ENCODE data around the gene TAF4.

DNA sequence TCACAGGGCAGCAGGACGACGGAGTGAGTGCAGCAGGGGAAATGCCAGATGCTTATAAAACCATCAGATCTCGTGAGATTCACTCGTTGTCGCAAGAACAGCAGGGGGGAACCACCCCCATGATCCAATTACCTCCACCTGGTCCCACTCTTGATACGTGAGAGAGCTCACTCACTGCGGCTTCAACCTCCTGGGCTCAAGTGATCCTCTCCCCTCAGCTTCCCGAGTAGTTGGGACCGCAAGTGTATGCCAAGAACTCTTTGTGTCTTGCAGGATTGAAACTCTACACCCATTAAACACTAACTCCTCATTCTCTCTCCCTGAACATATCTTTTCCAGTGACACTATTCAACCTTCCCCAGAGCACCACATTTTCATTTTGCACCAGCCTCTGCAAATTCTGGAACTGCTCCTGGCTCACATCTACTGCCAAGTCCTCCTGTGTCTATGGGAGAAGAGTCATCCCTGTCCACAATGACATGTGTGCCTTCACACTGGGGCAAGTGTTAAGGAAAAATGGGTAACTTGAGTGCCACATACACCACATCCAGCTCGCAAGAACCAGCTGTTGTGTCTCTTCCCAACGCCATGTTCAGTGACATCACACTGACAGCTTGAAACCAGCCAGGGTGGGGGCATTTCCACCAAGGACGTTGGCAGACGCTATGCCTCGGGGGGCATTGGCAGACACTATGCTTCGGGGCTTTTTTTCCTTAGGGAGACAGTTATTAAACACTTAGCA is 14.7 kb upstream of the TAF4 start:
- TF ChIP-seq, protein P1, sequence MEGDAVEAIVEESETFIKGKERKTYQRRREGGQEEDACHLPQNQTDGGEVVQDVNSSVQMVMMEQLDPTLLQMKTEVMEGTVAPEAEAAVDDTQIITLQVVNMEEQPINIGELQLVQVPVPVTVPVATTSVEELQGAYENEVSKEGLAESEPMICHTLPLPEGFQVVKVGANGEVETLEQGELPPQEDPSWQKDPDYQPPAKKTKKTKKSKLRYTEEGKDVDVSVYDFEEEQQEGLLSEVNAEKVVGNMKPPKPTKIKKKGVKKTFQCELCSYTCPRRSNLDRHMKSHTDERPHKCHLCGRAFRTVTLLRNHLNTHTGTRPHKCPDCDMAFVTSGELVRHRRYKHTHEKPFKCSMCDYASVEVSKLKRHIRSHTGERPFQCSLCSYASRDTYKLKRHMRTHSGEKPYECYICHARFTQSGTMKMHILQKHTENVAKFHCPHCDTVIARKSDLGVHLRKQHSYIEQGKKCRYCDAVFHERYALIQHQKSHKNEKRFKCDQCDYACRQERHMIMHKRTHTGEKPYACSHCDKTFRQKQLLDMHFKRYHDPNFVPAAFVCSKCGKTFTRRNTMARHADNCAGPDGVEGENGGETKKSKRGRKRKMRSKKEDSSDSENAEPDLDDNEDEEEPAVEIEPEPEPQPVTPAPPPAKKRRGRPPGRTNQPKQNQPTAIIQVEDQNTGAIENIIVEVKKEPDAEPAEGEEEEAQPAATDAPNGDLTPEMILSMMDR (IDR thresholded peaks at IDR 0.05), result no peak
- no peak for TF ChIP-seq POLR2A (IDR thresholded peaks at IDR 0.05)
